Thymus (tissue), 14 donors: ENCODE data around the gene PGP. TPM values are rescaled to one million over a fixed set of nuclear protein-coding genes. Genes with fewer than 3 reads are reported as not detected.
A peak's percentile ranks its signal among the peaks of the same experiment; 100 is the strongest.
"Not testable (repeated sequence)": the region's sequence is repeated elsewhere in the genome, so short reads cannot be mapped to it uniquely, and the experiment has no call there.

Experiments
- DNase-seq, 9 donors: peaks; one replicate each; pipeline ENCODE4 v3.0.0-alpha.2; 2013; ENCODE audit warnings: low spot score in 9 of 9, low read depth in 6 of 9, missing footprints in 1 of 9
- H3K27ac ChIP-seq, 2 donors: one replicate each; pipeline ENCODE4 v1.5.1; 2013; ENCODE audit warnings: control low read depth in 1 of 2, low read depth in 1 of 2, low read length in 1 of 2, mild to moderate bottlenecking in 1 of 2, moderate library complexity in 1 of 2
- H3K27me3 ChIP-seq, 2 donors: one replicate each; pipeline ENCODE4 v1.5.1; 2013; ENCODE audit warnings: low read length in 1 of 2; ENCODE audit not compliant: control insufficient read depth in 2 of 2, insufficient read depth in 1 of 2
- H3K36me3 ChIP-seq, 2 donors: one replicate each; pipeline ENCODE4 v1.5.1; 2013; ENCODE audit warnings: low read length in 1 of 2, mild to moderate bottlenecking in 1 of 2, moderate library complexity in 1 of 2; ENCODE audit not compliant: control insufficient read depth in 2 of 2, insufficient read depth in 2 of 2
- H3K4me1 ChIP-seq, 2 donors: one replicate each; pipeline ENCODE4 v1.5.1; 2013; ENCODE audit warnings: low read length in 2 of 2; ENCODE audit not compliant: control insufficient read depth in 2 of 2, insufficient read depth in 2 of 2
- H3K4me3 ChIP-seq, 2 donors: one replicate each; pipeline ENCODE4 v1.5.1; 2013; ENCODE audit warnings: low read length in 2 of 2, control low read depth in 1 of 2, mild to moderate bottlenecking in 1 of 2
- H3K9me3 ChIP-seq, 2 donors: one replicate each; pipeline ENCODE4 v1.5.1; 2013; ENCODE audit warnings: low read length in 1 of 2, mild to moderate bottlenecking in 1 of 2; ENCODE audit not compliant: control insufficient read depth in 2 of 2, insufficient read depth in 1 of 2
- WGBS: extraction: QIAGEN DNeasy Blood & Tissue Kit; methylation state at CpG from one replicate; pipeline ENCODE4 v1.1.7; 2013; 5-methylcytosine and 5-hydroxymethylcytosine counted together
- long read RNA-seq, 10 donors: transcript quantifications; one replicate each; lab custom pipeline, GENCODE V29; 2026
- polyA plus RNA-seq: library from polyadenylated mRNA; stranded (reverse); fragments of 200-250 nt; gene quantifications from one replicate; pipeline ENCODE4 v1.2.3, GENCODE V29; 2013
- total RNA-seq: library from RNA; stranded (reverse); fragments of 120-200 nt; gene quantifications from one replicate; pipeline ENCODE4 v1.2.4, GENCODE V29; 2013
- donor health status: healthy.

The PGP gene, protein sequence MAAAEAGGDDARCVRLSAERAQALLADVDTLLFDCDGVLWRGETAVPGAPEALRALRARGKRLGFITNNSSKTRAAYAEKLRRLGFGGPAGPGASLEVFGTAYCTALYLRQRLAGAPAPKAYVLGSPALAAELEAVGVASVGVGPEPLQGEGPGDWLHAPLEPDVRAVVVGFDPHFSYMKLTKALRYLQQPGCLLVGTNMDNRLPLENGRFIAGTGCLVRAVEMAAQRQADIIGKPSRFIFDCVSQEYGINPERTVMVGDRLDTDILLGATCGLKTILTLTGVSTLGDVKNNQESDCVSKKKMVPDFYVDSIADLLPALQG
- total RNA-seq, result 12.4 TPM
- polyA plus RNA-seq, result 12.9 TPM
- long read RNA-seq, donor 1, partial matches to known transcripts, result 0 of 3 reads
- long read RNA-seq, donor 1, other reads (novel, unspliced or antisense), result 0 of 3 reads
- long read RNA-seq, donor 2, result 0 reads
- long read RNA-seq, donor 3, transcript PGP-201 (2 exons, 2,727 nt), result major isoform, 40 of 55 reads
- long read RNA-seq, donor 3, partial matches to known transcripts, result 15 of 55 reads
- long read RNA-seq, donor 3, other reads (novel, unspliced or antisense), result 0 of 55 reads
- long read RNA-seq, donor 4, transcript PGP-201 (2 exons, 2,727 nt), result major isoform, 8 of 8 reads
- long read RNA-seq, donor 4, partial matches to known transcripts, result 0 of 8 reads
- long read RNA-seq, donor 4, other reads (novel, unspliced or antisense), result 0 of 8 reads
- long read RNA-seq, donor 5, transcript PGP-201 (2 exons, 2,727 nt), result major isoform, 48 of 49 reads
- long read RNA-seq, donor 5, partial matches to known transcripts, result 0 of 49 reads
- long read RNA-seq, donor 5, other reads (novel, unspliced or antisense), result 0 of 49 reads
- long read RNA-seq, donor 6, transcript PGP-201 (2 exons, 2,727 nt), result major isoform, 21 of 28 reads
- long read RNA-seq, donor 6, partial matches to known transcripts, result 7 of 28 reads
- long read RNA-seq, donor 6, other reads (novel, unspliced or antisense), result 0 of 28 reads
- long read RNA-seq, donor 7, transcript PGP-201 (2 exons, 2,727 nt), result major isoform, 18 of 18 reads
- long read RNA-seq, donor 7, partial matches to known transcripts, result 0 of 18 reads
- long read RNA-seq, donor 7, other reads (novel, unspliced or antisense), result 0 of 18 reads
- long read RNA-seq, donor 8, transcript PGP-201 (2 exons, 2,727 nt), result major isoform, 8 of 8 reads
- long read RNA-seq, donor 8, partial matches to known transcripts, result 0 of 8 reads
- long read RNA-seq, donor 8, other reads (novel, unspliced or antisense), result 0 of 8 reads
- long read RNA-seq, donor 9, transcript PGP-201 (2 exons, 2,727 nt), result major isoform, 16 of 16 reads
- long read RNA-seq, donor 9, partial matches to known transcripts, result 0 of 16 reads
- long read RNA-seq, donor 9, other reads (novel, unspliced or antisense), result 0 of 16 reads
- long read RNA-seq, donor 10, transcript PGP-201 (2 exons, 2,727 nt), result major isoform, 16 of 16 reads
- long read RNA-seq, donor 10, partial matches to known transcripts, result 0 of 16 reads
- long read RNA-seq, donor 10, other reads (novel, unspliced or antisense), result 0 of 16 reads

GRCh38 chr16:2214719-2214968 lies at the start of gene PGP:
Gene PGP (minus strand): TSS chr16:2214840. CDS start chr16:2214777, 63 bp downstream.
- no peaks in the 10 kb centered on the region for H3K9me3 ChIP-seq
- DNase-seq, result peak in 1 of 9 donors; percentile 98
- WGBS, result under 1% methylated on average over 48 of the region's 48 CpGs
- H3K27me3 ChIP-seq, result no peaks in the 10 kb centered on the region
- peaks cover 12 to 19% of the 10 kb centered on the region in 2 donors for H3K4me1 ChIP-seq
- peaks cover 11 to 21% of the 10 kb centered on the region in 2 donors for H3K36me3 ChIP-seq
- H3K4me3 ChIP-seq, result peak within 1 kb of the TSS; percentile 61 to 68
- peak within 1 kb of the TSS; percentile 60 to 75 for H3K27ac ChIP-seq

GRCh38 chr16:2263026-2263425 lies 48.4 kb upstream of the PGP start:
- H3K27ac ChIP-seq, H3K27me3 ChIP-seq, H3K4me3 ChIP-seq, H3K4me1 ChIP-seq, H3K9me3 ChIP-seq, DNase-seq: not testable (repeated sequence)
- H3K36me3 ChIP-seq, result peaks cover 39 to 71% of the 10 kb centered on the region in 2 donors
- WGBS, result 95% methylated on average over 14 of the region's 14 CpGs

- H3K4me1 ChIP-seq, result no peaks in the 10 kb centered on the region
- no peak overlapping the region for H3K4me3 ChIP-seq
- no peaks in the 10 kb centered on the region for H3K27me3 ChIP-seq
- 98% methylated on average over 8 of the region's 8 CpGs for WGBS
- H3K9me3 ChIP-seq, result peaks cover 0 to 2% of the 10 kb centered on the region in 2 donors
- no peak overlapping the region for H3K27ac ChIP-seq
- DNase-seq, result no peak
- H3K36me3 ChIP-seq, result peaks cover 64 to 92% of the 10 kb centered on the region in 2 donors
Observed at GRCh38 chr16:2260250-2260649, 45.6 kb upstream of the PGP start.

DNA sequence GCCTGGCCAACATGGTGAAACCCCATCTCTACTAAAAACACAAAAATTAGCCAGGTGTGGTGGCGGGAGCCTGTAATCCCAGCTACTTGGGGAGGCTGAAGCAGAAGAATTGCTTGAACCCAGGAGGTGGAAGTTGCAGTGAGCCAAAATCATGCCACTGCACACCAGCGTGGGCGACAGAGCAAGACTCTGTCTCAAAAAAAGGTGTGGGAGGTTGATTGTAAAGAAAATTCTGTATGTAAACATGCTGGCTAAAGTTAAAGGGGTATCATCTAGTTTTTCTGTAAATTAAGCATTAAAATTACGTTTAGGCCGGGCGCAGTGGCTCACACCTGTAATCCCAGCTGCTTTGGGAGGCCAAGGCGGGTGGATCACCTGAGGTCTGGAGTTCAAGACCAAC lies 43.9 kb upstream of the PGP start:
- not testable (repeated sequence) for H3K9me3 ChIP-seq, H3K27ac ChIP-seq, H3K4me1 ChIP-seq, H3K4me3 ChIP-seq, DNase-seq, H3K27me3 ChIP-seq
- H3K36me3 ChIP-seq, result peaks cover 71 to 89% of the 10 kb centered on the region in 2 donors
- WGBS, result 99% methylated on average over 7 of the region's 7 CpGs

DNA sequence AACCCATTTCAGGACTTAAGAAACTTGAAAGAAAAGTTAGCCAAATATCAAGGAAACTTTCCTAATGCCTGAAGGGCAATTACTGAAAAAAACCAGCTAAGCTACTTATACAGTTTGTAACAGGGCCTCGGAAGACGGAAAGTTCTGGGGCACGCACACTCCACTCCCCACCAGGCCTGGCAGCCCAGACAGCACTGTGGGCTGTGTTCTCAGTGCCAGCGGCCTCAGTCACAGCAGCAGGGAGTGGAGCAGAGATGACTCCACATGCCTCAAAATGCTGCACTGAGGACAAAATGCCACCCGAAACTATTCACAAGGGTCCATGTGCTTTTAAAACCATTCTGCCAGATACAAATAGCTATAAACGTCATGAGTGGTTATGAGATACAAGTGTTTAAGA lies 43.1 kb upstream of the PGP start:
- no peaks in the 10 kb centered on the region for H3K4me1 ChIP-seq
- H3K27me3 ChIP-seq, result no peaks in the 10 kb centered on the region
- H3K36me3 ChIP-seq, result peaks cover 71 to 89% of the 10 kb centered on the region in 2 donors
- no peak for DNase-seq
- no peak overlapping the region for H3K4me3 ChIP-seq
- WGBS, result 98% methylated on average over 6 of the region's 6 CpGs
- H3K27ac ChIP-seq, result no peak overlapping the region
- peaks cover 0 to 3% of the 10 kb centered on the region in 2 donors for H3K9me3 ChIP-seq

GRCh38 chr16:2256531-2257140 lies 42.0 kb upstream of the PGP start:
- over 99% methylated on average over 12 of the region's 12 CpGs for WGBS
- H3K36me3 ChIP-seq, result peaks cover 65 to 78% of the 10 kb centered on the region in 2 donors

GRCh38 chr16:2253293-2253692 lies 38.7 kb upstream of the PGP start:
- no peaks in the 10 kb centered on the region for H3K27me3 ChIP-seq
- H3K27ac ChIP-seq, result no peak overlapping the region
- no peak overlapping the region for H3K4me3 ChIP-seq
- H3K9me3 ChIP-seq, result peaks cover 0 to 3% of the 10 kb centered on the region in 2 donors
- H3K4me1 ChIP-seq, result peaks cover 14 to 20% of the 10 kb centered on the region in 2 donors
- DNase-seq, result no peak
- 96% methylated on average over 11 of the region's 11 CpGs for WGBS
- peaks cover 54 to 55% of the 10 kb centered on the region in 2 donors for H3K36me3 ChIP-seq

More at GRCh38 chr16:2256531-2257140, 42.0 kb upstream of the PGP start:
- no peak overlapping the region for H3K4me3 ChIP-seq
- no peak overlapping the region for H3K27ac ChIP-seq
- H3K27me3 ChIP-seq, result no peaks in the 10 kb centered on the region
- peaks cover 4 to 6% of the 10 kb centered on the region in 2 donors for H3K4me1 ChIP-seq
- peaks cover 0 to 3% of the 10 kb centered on the region in 2 donors for H3K9me3 ChIP-seq
- no peak for DNase-seq

DNA sequence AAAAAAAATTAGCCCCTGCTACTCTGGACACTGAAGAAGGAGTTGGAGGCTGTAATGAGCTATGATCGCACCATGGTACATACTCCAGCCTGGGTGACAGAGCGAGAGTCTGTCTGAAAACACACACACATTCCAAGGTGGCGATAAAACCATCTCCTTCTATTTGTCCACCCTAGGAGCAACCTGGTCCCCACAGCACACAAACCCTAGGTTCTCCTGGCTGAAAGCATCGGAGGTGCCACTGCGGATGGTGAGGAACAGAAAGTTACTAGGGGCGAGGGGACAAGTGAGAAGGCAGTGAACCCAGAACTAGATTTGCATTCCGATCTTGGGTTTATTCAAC lies 38.1 kb upstream of the PGP start:
- peaks cover 14 to 20% of the 10 kb centered on the region in 2 donors for H3K4me1 ChIP-seq
- DNase-seq, result no peak
- H3K9me3 ChIP-seq, result peaks cover 0 to 3% of the 10 kb centered on the region in 2 donors
- no peaks in the 10 kb centered on the region for H3K27me3 ChIP-seq
- no peak overlapping the region for H3K4me3 ChIP-seq
- 98% methylated on average over 7 of the region's 7 CpGs for WGBS
- peak overlapping the region in 1 of 2 donors; percentile 3 for H3K27ac ChIP-seq
- peaks cover 49 to 54% of the 10 kb centered on the region in 2 donors for H3K36me3 ChIP-seq
